DMS114 treated with DMSO at 0.1 percent for 48 hours (cell line): ENCODE data around the gene TSNAXIP1.
A peak's percentile ranks its signal among the peaks of the same experiment; 100 is the strongest.

Experiments
- DNase-seq: peaks from one replicate; lab custom pipeline; 2025; ENCODE audit not compliant: unreplicated experiment; lab: John Stamatoyannopoulos, UW

Gene TSNAXIP1, protein sequence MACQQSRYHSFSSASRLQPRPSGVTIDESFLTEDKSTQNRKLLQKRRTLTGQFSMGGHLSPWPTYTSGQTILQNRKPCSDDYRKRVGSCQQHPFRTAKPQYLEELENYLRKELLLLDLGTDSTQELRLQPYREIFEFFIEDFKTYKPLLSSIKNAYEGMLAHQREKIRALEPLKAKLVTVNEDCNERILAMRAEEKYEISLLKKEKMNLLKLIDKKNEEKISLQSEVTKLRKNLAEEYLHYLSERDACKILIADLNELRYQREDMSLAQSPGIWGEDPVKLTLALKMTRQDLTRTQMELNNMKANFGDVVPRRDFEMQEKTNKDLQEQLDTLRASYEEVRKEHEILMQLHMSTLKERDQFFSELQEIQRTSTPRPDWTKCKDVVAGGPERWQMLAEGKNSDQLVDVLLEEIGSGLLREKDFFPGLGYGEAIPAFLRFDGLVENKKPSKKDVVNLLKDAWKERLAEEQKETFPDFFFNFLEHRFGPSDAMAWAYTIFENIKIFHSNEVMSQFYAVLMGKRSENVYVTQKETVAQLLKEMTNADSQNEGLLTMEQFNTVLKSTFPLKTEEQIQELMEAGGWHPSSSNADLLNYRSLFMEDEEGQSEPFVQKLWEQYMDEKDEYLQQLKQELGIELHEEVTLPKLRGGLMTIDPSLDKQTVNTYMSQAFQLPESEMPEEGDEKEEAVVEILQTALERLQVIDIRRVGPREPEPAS

DNA sequence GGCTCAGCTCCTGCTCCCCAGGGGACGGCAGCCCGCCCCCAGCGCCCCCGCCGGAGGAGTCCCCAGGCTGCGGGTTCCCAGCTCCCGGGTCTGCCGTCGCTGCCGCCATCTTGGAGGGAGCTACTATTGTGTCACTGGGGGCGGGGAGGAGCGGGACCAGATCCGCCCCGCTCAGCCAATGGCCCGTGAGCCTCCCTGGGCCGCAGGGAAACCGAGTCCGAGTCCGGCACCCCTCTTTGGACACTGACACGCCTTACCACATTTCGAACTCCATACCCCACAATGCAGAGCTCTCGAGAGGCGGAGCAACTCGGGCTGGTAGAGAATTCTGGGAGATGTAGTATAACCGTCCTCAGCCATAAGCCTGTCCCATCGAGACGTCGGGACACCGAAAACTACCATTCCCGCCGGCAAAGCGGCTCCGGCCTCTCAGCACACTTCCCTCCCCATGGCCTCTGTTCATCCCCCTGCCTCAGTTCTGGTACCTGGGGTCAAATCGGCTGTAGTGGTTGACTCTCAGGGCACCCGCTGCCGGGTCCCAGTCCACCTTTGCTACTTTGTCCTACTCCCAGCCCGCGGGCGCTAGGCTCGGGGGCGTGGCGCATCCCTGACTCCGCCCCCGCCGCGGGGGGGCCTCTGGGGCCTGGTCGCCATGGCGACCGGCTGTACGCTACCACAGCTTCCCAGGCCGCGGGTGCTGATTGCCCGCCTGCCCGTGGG, at the start of gene TSNAXIP1, which contains the start of gene RANBP10:
TSNAXIP1 (plus strand) TSS at position 462 of the 720 bp plus-strand sequence. CDS start 261 bp downstream, outside the sequence.
RANBP10 (minus strand) TSS at position 133 of the 720 bp plus-strand sequence; CDS start at position 109, 24 bp downstream.
- peak; percentile 99 for DNase-seq

DNA sequence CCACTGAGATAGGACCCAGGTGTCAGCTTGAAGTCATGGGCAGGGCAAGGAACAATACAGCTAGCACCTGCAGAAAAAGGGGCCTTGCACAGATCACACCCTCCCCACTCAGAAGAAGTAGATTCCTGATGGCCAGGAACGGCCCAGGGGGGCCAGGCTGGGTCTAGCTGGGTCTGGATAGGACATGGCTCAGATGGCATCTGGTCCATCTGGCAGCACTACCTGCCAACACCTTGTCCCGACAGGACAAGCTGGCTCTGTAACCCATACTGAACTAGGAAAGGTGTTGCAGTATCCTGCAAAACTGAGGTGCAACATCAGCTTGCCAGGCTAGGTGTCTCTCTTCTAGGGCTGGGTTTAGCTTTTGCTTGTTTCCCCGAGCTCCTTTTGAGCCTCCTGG, 48.7 kb upstream of the TSNAXIP1 start:
- no peak for DNase-seq

DNA sequence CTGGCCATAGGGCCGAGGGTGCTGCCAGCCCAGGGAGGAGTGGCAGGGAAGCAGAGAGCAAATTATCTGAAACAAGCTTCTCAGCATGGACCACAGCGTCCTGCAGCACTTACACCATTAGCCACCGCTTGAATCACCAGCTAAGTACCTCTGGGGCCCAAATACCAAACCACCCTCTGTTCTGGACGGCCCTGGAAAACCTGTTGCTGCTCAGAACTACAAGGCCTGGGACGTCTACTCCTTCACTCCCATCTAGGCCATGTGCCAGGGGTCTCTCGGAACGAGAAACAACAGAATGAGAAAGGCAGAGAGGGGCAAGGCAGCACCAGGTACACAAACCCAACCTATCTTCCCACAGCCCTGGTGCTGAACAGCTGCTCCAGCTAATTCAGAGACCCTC, 47.7 kb upstream of the TSNAXIP1 start:
- DNase-seq, result no peak

DNA sequence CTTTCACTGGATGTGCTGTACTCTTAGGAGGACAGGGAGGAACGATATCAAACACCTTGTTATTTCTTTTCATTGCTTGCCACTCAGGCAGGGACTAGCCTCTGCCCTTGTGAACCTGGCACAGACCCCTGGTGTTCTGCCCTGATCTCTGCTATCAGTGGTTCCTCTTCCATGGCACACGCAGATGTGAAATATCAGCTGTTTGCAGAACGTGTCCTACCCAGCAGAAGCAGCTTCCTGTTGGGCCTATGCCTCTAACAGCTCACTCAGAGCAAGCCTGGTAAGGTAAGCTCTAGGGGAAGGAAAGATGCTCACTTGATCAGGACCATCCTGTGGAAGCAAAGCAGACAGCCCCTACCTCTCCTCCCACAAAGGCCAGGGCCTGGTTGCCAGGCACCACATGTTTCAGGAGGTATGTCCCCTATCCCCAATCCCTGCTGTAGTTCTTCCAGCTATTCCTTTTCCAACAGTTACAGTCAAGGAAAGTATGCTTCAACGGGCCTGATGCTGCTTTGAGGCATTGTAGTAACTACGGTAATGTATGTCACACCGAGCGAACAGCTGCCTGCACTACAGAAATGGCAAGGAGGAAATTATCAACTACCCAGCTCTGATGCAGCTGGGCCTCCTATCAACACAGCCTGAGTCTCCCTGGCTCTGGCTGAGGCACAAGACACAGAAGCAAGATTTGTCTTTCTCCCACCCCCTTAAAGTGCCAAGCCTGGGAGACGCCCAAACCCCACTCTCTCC, 46.3 kb upstream of the TSNAXIP1 start:
- DNase-seq, result no peak

DNA sequence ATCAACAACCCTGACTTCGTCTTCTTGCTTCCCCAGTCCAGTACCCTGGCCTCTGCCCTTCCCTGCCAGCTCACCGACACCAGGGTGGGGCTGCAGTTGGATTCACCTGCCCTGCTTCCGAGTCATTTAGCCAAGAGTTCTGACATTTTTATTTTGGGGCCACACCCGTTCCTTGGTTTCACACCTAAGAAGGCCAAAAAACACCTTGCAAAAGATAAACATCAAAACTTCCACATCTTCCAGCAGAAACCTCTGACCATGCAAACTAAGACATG, 45.8 kb upstream of the TSNAXIP1 start:
- no peak for DNase-seq

DNA sequence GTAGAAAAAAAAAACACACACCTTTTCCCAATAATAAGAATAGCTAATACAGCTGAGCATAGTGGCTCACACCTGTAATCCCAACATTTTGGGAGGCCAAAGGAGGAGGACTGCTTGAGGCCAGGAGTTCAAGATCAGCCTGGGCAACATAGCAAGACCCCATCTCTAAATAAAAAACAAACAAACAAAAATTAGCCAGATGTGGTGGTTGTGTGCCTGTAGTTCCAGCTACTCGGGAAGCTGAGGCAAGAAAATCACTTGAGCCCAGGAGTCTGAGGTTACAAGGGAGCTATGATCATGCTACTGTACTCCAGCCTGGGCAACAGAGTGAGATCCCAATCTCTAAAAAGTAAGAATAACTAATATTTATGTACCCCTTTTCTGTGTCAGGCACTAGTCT, 44.8 kb upstream of the TSNAXIP1 start:
- DNase-seq, result no peak

DNA sequence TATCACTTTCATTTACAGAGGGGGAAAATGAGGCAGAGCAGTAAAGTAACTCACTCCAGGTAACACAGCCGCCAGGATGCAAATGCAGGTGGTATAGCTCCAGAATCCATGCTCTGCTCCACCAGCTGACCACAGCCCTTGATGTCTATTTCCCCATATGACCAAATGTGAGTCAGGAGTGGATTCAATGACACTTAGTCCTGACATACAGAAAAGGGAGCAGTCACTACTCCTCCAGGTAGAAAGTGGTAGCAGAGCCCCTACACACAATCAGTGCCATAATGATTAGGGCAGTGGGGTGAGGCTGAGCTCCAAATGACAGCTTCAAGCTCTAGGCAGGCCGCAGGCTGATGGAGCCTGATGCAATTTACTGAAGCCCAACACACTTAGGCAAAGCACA, 44.3 kb upstream of the TSNAXIP1 start:
- DNase-seq, result no peak

DNA sequence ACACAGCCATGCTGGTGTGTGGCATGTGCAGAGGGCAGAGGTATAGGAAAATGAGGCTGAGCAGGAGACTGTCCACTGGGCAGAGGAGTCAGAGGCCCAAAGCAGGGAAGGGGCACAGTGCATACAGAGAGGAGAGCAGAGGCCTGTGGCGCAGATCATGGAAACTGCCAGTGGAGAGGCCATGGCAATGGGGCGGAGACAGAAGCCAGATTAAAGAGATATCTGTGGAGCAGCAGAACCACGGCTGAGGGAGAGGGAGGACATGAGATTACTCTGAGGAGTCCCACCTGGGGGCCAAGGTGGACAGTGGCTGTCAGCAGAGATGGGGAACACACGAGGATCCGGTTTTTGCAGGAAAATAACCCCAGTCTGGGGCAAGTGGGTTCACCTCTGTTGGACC, 43.6 kb upstream of the TSNAXIP1 start:
- no peak for DNase-seq

DNA sequence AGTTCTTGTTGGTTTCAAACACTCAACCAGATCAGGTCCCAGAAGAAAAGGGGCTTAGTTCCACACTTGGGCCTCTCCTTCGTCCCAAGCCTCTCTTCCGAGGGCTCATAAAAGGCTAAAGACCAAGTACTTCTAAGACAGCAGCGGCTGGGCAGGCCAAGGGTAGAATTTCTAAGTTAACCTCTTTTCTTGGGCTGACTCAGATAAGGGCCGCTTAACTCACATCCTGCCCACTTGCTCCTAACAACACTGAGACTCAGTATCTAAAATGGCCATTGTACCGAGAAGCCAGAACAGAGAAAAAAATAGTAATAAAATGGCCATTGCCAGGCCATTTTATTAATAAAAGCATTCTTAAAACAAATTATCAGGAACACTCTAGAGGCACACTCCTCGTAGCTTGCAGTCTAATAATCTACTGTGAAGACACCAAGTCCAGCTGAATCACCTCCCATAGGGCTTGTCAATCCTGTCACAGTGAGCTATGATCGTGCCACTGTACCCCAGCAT, 42.5 kb upstream of the TSNAXIP1 start:
- DNase-seq, result no peak

DNA sequence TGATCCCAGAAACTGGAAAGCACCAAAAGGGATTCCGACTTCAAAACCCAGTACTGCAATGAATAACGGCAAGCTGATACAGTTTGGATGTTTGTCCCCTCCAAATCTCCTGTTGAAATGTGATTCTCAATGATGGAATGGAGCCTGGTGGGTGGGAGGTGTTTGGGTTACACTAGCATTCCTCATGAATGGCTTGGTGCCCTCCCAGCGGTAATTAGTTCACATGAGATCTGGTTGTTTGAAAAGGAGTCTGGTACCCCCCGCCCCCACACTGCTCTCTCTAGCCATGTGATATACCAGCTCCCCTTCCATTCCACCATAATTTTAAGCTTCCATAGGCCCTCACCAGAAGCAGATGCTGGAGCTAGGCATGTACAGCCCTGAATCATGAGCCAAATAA, 40.4 kb upstream of the TSNAXIP1 start:
- DNase-seq, result no peak

DNA sequence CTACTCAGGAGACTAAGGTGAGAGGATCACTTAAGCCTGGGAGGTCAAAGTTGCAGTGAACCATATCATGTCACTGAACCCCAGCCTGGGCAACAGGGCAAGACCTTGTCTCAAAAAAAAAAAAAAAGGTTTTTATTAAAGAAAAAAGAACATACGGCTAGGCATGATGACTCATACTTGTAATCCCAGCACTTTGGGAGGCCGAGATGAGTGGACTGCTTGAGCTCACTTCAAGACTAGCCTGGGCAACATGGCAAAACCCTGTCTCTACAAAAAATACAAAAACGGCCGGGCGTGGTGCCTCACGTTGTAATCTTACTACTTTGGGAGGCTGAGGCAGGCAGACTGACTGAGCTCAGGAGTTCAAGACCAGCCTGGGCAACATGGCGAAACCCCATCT, 38.7 kb upstream of the TSNAXIP1 start:
- no peak for DNase-seq

DNA sequence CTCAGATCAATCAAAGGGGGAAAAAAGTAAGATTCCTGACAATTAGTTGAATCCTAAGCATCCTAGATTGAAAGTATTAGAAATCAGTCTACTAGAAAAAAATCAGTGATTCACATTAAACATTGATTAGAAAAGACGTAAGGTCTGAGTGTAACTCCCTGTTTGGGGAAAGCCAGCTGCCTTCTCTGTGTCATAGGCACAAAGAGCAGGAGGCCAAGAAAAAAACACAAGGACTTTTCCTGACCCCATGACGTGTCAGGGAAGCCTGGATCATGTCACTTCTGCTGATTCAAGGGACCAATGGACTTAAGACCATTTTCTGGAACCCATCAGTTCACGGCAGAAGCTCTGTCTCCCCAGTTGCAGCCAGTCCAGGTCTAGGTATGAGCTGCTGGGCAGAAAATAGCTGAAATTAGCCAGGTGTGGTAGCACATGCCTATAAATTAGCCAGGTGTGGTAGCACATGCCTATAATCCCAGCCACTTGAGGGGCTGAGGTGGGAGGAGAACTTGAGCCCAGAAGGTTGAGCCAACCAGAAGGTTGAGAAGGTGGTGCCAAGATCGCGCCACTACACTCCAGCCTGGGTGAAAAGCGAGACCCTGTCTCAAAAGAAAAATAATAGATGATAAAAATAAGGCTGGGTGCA, 36.2 kb upstream of the TSNAXIP1 start:
- DNase-seq, result no peak

DNA sequence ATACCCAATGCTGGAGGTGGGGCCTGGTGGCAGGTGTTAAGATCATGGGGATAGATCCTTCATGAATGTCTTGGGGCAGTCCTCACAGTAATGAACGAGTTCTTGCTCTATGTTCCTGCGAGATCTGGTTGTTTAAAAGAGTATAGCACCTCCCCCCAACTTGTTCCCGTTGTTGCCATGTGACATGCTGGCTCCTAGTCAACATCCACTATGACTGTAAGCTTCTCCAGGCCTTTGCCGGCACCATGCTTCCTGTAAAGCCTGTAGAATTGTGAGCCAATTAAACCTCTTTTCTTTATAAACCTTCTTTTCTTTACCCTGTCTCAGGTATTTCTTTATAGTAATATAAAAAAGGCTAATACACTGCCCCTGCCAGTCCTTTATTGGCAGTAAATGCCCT, 33.6 kb upstream of the TSNAXIP1 start:
- no peak for DNase-seq

DNA sequence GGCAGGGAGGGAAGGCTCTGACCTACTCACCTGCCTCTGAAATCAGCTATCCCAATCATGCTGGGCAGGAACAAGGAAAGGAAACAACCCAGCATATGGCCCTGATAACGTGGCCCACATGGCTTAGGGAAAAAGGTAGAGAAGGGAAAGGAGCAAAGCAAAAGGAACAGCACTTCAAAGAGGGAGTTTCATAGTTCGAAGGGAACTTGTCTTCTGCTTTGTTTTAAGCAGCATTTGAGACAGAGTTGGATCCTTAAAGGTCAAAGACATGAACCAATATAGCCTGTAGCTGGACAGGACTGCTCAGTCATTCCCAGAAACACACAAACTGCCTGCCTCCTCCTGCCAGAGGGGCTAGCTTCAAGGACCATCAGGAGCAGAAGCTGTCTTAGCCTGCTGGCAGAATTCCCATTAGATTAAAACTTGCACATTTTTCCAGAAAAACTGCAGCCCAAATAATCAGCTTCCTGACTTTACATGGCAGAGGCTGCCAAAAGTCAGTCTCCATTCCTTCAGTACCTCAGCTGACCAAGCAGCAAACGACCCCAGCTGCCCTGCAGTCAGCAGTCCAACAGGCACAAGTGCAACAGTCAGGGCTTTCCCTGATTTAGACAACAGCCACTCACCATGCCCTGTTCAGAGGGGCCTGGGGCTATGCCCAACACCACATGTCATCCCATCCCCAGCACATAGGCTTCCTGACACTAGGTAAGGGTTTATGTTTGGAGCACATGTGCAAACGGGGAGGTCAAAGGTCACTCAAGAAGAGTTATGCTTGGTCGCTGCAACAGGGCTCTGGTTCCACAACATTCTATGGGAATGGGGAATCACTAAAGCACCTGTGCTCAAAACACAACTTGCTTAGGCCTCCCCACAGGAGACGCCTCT, 32.9 kb upstream of the TSNAXIP1 start:
- DNase-seq, result no peak

DNA sequence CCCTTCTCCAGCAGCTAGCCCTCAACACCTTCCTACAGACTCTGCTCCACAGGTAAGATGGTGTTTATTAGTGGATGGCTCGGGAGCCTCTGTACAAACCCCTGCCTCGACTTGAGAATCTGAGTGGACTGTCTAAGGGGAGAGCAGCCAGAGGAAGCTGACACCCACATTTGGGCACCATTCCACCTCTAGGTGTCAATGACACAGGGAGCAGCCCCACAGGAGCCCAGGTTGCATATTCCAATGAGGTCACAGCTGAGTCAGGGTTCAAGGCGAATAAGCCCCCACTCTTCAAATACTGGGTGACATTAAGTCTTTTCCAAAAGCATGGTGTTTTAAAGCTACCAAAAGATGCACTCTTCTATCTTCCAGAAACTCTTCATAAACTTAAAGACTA, 32.2 kb upstream of the TSNAXIP1 start:
- no peak for DNase-seq

DNA sequence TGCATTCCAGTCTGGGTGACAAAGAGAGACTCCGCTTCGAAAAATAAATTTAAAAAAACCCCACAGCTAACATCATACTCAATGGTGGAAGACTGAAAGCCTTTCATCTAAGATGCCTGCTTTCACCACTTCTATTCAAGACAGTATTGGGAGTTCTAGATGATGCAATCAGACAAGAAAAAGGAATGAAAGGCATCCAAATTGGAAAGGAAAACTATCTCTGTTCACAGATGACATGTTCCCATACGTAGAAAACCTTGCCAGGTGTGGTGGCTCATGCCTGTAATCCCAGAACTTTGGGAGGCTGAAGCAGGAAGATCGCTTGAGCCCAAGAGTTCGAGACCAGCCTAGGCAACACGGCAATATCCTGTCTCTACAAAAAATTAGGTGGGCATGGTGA, 31.4 kb upstream of the TSNAXIP1 start:
- no peak for DNase-seq

DNA sequence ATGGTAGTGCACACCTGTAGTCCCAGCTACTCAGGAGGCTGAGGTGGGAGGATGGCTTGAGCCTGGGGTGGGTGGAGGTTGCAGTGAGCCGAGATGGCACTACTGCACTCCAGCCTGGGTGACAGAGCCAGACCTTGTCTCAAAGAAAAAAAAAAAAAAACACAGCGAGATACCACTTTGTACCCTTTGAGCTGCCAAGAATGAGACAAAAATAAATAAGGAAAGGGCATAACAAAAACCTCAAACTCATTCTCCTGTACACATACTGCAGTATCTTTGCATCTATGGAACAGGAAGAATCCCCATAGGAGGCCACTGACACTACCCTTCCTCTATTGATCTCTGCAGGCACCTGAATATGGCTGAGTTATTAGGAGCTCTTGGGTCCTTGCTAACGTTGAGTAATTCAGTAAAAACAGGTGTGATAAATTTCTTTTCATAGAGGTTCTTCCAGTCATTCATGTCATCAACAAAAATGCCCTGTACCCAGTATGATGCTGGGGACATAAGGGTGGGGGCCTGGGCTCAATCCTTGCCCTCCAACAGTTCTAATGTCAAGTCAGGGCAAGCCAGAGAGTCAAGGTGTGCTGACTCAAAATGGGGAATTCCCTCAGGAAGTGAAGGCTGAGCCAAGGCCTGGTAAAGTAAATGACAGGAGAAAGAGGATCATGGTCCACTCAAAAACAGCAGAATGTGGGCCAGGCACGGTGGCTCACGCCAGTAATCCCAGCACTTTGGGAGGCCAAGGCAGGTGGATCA, 27.3 kb upstream of the TSNAXIP1 start:
- DNase-seq, result no peak

DNA sequence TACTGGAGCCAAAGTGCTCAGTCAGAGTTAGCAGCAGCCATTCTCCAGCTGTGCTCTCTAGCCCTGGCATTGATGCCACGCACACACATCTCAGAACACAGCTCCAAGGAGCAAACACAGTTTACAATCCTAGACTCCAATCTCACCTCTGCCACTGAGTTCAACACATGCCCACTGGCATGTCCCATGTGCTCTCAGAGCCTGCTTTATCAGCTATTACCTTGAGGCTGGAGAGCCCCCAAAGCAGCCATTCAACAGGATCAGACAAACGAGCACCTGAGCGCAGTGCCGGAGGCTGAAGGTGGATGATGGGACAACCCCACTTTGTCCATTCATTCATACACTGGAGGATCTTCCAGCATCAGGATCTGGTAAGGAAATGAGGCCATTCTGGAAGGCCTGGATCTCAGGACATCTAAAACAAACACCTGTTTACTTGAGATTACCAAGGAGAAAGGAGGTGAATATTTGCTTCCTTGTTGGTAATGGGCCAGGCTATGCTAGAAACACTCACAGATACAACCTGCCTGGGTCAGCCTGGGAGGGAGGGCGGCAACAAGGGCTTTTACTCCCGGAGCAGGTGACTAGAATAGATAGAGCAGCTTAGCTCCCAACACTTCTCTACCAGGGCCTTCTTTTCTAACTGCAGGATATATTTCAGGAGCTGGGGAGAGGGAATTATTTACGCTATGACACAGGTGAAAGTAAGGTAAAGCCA, 25.7 kb upstream of the TSNAXIP1 start:
- no peak for DNase-seq
